Panc1 (cell line): ENCODE data around the gene BRINP3. TPM values are rescaled to one million over a fixed set of nuclear protein-coding genes. Genes with fewer than 3 reads are reported as not detected.

Experiments
- ATAC-seq: fragments of 200-7000 bp; cut with Tn5 transposase; 2 replicates; pipeline ENCODE4 v1.9.1; 2020; ENCODE audit warnings: mild to moderate bottlenecking, moderate library complexity
- BruUV-seq: library from RNA; stranded (reverse); fragments of 400-500 nt; replicated peaks from 2 replicates; lab custom pipeline; 2021; lab: Mats Ljungman, UMichigan
- CTCF ChIA-PET: fragments of 300-600 bp; sonication (Branson Sonifier 250); formaldehyde crosslinking; loops from one replicate; lab custom pipeline; 2022; ENCODE audit warnings: antibody characterized with exemption; lab: Charles Lee
- POLR2A ChIA-PET: fragments of 300-600 bp; sonication (Branson Sonifier 250); formaldehyde crosslinking; loops from one replicate; lab custom pipeline; 2022; ENCODE audit warnings: antibody characterized with exemption; lab: Charles Lee
- DNase-seq: peaks from one replicate; pipeline ENCODE4 v3.0.0-alpha.2; 2010; ENCODE audit warnings: low read depth, low spot score
- H3K27ac ChIP-seq: 2 replicates; pipeline ENCODE4 v1.5.1; 2011; ENCODE audit warnings: mild to moderate bottlenecking, low read length, inconsistent platforms
- H3K27me3 ChIP-seq: fragments of 200-500 bp; sonication (Bioruptor generic); 2 replicates; pipeline ENCODE4 v1.6.0; 2014; ENCODE audit warnings: low read length, inconsistent platforms; ENCODE audit not compliant: control insufficient read depth, insufficient read depth
- H3K36me3 ChIP-seq: fragments of 200-500 bp; sonication (Bioruptor generic); 2 replicates; pipeline ENCODE4 v1.5.1; 2014; ENCODE audit warnings: inconsistent platforms, mild to moderate bottlenecking, low read length, moderate library complexity; ENCODE audit not compliant: control insufficient read depth, insufficient read depth
- H3K4me1 ChIP-seq: 2 replicates; pipeline ENCODE4 v1.5.1; 2011; ENCODE audit warnings: inconsistent platforms, mild to moderate bottlenecking, low read length, moderate library complexity; ENCODE audit not compliant: control insufficient read depth, insufficient read depth
- H3K4me3 ChIP-seq, 2 experiments: 2 replicates each; pipeline ENCODE4 v1.5.1; 2011 to 2012; ENCODE audit warnings: low read depth in 2 of 2, low read length in 2 of 2, mild to moderate bottlenecking in 2 of 2, inconsistent platforms in 1 of 2, moderate library complexity in 1 of 2
- H3K9me3 ChIP-seq: fragments of 200-500 bp; sonication (Bioruptor generic); 2 replicates; pipeline ENCODE4 v1.5.1; 2014; ENCODE audit warnings: low read depth, mild to moderate bottlenecking, inconsistent platforms, low read length, moderate library complexity; ENCODE audit not compliant: control insufficient read depth, insufficient read depth
- POLR2AphosphoS5 ChIP-seq: IDR thresholded peaks from 2 replicates; pipeline ENCODE4 v1.6.1; 2012; ENCODE audit warnings: mild to moderate bottlenecking, low read depth, low read length, moderate library complexity
- REST ChIP-seq, 2 experiments: IDR thresholded peaks; 2 replicates each; pipeline ENCODE4 v1.6.1; 2011 to 2012; ENCODE audit warnings: low read depth in 2 of 2, control low read depth in 1 of 2, low read length in 1 of 2, mild to moderate bottlenecking in 1 of 2, moderate library complexity in 1 of 2; ENCODE audit not compliant: insufficient read depth in 1 of 2
- SIN3A ChIP-seq: IDR thresholded peaks from 2 replicates; pipeline ENCODE4 v1.6.1; 2012; ENCODE audit warnings: low read depth, mild to moderate bottlenecking, low read length, moderate library complexity, borderline replicate concordance; ENCODE audit not compliant: insufficient read depth
- TCF7L2 ChIP-seq: IDR thresholded peaks from 2 replicates; pipeline ENCODE4 v1.6.1; 2011; ENCODE audit warnings: mild to moderate bottlenecking, low read depth, low read length, inconsistent platforms
- in situ Hi-C: cut with HindIII; loops from 2 replicates; pipeline ENCODE4 v1.10.0; 2016; ENCODE audit warnings: low sequenced_read_pairs, low pct_unique_long_range_greater_than_20kb
- intact Hi-C: fragments of 100-400 bp; cut with micrococcal nuclease; formaldehyde crosslinking; loops from one replicate; pipeline ENCODE4 v1.10.0; 2022; ENCODE audit not compliant: unreplicated experiment
- total RNA-seq: library from RNA; stranded (reverse); gene quantifications from one replicate; pipeline ENCODE4 v1.2.1, GENCODE V29; 2021; ENCODE audit not compliant: unreplicated experiment
- TF ChIP-seq, protein P1 (sequence below): fragments of 450-650 bp; IDR thresholded peaks from 2 replicates; pipeline ENCODE4 v1.5.1; 2017; ENCODE audit warnings: mild to moderate bottlenecking

BRINP3 gene
- total RNA-seq, 1 experiment from 2014 or later: 1.0 TPM

DNA sequence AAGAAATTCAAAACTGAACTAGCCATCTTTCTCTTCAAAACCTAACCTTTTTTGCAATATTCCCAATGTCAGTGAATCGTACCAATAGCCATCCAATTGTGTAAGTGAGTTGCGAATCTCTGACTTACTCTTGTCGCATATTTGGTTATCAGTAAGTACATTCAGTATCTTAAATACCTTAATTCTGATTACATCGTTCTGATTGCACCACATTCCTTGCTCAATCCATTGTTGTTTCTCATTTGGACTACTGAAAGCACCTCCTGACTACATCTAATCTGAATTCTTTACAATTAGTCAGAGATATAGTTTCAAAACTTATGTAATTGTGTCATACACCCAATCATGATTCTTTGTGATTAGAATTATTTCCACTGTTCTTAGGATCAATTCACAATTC lies 16.8 kb upstream of the BRINP3 start:
- DNase-seq (no peak), ATAC-seq (no peak)
- Histone ChIP-seq H3K4me3 (no peak overlapping the region), H3K4me1 (no peaks in the 10 kb centered on the region), H3K27me3 (no peaks in the 10 kb centered on the region), H3K9me3 (no peaks in the 10 kb centered on the region), H3K36me3 (no peaks in the 10 kb centered on the region), H3K27ac (no peak overlapping the region)
- no TSS peak for BruUV-seq
- in situ Hi-C loops (no loop called here), intact Hi-C loops (no loop called here)
- CTCF ChIA-PET: no interaction called here
- TF ChIP-seq POLR2AphosphoS5 (no peak), REST (IDR thresholded peaks at IDR 0.05; ENCODE audit: insufficient read depth in 1 of 2, low read depth in 2 of 2, low read length in 1 of 2) (no peak), SIN3A (no peak), TCF7L2 (no peak)
- TF ChIP-seq, protein P1, sequence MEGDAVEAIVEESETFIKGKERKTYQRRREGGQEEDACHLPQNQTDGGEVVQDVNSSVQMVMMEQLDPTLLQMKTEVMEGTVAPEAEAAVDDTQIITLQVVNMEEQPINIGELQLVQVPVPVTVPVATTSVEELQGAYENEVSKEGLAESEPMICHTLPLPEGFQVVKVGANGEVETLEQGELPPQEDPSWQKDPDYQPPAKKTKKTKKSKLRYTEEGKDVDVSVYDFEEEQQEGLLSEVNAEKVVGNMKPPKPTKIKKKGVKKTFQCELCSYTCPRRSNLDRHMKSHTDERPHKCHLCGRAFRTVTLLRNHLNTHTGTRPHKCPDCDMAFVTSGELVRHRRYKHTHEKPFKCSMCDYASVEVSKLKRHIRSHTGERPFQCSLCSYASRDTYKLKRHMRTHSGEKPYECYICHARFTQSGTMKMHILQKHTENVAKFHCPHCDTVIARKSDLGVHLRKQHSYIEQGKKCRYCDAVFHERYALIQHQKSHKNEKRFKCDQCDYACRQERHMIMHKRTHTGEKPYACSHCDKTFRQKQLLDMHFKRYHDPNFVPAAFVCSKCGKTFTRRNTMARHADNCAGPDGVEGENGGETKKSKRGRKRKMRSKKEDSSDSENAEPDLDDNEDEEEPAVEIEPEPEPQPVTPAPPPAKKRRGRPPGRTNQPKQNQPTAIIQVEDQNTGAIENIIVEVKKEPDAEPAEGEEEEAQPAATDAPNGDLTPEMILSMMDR: no peak
- POLR2A ChIA-PET: no interaction called here

DNA sequence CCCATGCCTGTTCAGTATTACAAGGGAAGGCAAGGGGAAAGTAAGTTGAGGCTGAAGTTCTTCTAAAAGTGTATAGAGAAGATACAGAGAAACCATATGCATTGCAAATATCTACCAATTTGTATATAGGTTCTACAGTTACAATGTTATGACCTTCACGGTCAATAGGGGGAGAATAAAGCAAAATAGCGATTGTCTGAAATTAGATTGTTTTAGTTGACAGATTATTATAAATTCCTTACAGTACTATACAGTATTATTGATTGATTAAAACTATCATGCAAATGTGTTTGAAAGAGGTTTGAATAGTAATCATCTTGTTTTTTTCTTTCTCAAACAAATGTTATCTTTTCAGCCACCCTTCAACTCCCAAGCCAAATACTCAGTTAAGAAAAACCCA lies 13.7 kb upstream of the BRINP3 start:
- TF ChIP-seq REST (IDR thresholded peaks at IDR 0.05; ENCODE audit: insufficient read depth in 1 of 2, low read depth in 2 of 2, low read length in 1 of 2) (no peak), SIN3A (no peak), TCF7L2 (no peak), POLR2AphosphoS5 (no peak)
- TF ChIP-seq, protein P1: no peak
- ATAC-seq: no peak
- BruUV-seq: no TSS peak
- Histone ChIP-seq H3K36me3 (no peaks in the 10 kb centered on the region), H3K27ac (no peak overlapping the region), H3K9me3 (no peaks in the 10 kb centered on the region), H3K4me1 (no peaks in the 10 kb centered on the region), H3K27me3 (no peaks in the 10 kb centered on the region), H3K4me3 (no peak overlapping the region)
- ChIA-PET POLR2A (no interaction called here), CTCF (no interaction called here)
- intact Hi-C loops (no loop called here), in situ Hi-C loops (no loop called here)
- no peak for DNase-seq
